Measurements from ENCODE around the gene IL15RA.
"Not testable (repeated sequence)": the region's sequence is repeated elsewhere in the genome, so short reads cannot be mapped to it uniquely, and the experiment has no call there.

IL15RA gene

DNA sequence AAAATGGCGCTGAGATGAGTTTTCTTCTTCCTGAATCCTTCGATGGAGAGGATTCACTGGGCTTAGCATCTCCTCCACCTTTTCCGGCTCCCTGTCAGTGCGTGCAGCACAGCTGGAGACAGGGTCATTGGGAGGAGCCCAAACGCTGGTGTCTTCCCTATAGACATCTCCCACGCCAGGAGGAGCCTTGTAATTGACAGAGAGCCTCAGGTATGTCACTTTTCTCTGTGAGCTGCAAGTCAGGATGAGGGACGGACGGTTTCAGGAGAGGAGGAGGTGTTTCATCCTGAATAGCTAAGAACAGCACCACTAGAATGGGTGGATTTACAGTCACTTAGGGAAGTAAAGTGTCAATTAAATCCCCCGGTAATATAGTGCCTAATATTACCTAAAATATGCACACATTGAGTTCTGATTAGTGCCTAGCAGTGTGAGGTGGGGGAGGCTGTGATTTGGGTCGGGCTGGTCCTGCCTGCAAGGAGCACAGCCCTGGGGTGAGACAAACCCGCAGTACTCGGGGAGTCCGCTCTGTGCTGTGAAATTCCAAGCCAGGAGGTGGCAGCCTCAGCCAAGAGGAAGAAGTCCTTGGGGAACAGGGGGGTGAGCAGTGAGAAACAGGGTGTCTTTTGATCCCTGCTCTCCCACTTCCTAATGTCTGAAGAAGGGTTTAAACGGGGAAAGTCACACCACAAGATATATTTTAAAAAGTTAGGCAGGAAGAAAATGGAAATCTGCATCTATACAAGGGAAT lies 28.2 kb downstream of the IL15RA start:
- no peak for DNase-seq (ENCODE audit: low read depth)

DNA sequence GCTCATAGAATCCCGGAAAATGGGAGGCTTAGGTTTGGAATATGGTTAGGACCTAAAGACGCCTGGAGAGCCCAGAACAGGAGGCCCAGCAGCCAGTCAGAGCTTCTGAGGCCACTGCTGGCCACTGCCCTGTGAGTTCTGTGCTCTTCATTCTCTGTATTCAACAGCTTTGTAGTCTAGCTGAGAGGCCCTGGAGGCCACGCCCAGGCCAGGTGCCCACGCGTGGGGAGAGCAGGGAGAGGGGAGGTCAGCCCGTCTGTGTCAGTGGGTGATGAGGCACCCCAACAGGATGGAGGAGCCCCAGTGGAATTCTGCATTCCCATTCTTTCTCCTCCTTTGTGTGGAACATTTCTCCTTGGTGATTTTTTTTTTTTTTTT lies 29.1 kb downstream of the IL15RA start:
- DNase-seq (ENCODE audit: low read depth): no peak

DNA sequence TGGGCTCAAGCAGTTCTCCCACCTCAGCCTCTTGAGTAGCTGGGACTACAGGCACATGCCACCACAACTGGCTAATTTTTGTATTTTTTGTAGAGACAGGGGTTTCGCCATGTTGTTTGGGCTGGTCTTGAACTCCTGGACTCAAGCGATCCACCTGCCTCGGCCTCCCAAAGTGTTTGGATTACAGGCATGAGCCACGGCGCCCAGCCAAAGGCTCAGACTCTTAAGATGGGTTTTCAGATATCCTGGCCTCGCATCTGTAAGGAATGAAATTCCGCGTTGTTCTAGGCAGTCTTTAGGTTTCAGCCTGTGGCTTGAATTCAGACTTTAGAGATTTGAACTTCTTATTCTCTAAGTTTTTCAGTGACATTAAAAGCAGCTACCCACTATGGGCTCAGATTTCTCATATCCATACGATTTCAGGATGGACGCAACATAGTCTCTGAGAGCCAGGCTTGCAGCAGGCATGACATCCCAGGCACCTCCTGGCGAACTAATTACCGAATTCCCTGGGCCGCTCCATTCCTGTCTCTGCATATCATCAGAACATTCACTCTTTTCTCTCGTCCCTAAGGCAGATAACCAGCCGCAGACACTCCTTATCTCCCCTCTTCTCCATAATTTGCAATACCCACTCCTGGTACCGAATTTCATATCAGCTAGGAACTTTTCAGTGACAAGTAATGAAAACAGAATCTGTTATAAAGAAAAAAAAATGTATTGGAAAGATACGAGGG lies 29.7 kb downstream of the IL15RA start:
- DNase-seq (ENCODE audit: low read depth): no peak

DNA sequence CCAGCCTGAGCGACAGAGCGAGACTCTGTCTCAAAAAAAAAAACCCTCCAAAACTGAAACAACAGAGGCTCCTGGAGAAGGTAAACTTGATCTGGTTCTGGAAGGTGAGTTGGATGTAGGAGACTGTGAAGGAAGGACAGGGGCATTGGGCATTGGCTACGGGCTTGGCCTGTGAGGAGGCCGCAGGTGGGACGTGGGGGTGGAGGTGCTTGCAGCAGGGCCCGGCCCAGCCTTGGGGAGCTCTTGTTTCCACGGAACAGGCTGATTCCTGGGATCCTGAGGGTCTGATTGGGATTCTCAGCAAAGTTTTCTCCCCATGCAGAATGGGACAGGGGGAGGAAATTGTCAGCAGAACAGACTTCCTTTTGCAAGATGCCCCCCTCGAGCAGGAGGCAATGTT lies 30.6 kb downstream of the IL15RA start:
- no peak for DNase-seq (ENCODE audit: low read depth)

DNA sequence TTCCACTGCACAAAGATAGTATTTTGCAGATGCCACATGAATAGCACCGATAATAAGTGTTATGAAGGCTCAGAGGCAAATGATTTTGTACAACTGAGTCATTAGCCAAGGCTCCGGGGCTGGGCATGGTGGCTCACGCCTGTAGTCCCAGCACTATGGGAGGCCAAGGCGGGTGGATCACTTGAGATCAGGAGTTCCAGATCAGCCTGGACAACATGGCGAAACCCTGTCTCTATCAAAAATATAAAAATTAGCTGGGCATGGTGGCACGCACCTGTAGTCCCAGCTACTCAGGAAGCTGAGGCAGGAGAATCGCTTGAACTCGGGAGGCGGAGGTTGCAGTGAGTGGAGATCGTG lies 30.9 kb downstream of the IL15RA start:
- not testable (repeated sequence) for DNase-seq (ENCODE audit: low read depth)

DNA sequence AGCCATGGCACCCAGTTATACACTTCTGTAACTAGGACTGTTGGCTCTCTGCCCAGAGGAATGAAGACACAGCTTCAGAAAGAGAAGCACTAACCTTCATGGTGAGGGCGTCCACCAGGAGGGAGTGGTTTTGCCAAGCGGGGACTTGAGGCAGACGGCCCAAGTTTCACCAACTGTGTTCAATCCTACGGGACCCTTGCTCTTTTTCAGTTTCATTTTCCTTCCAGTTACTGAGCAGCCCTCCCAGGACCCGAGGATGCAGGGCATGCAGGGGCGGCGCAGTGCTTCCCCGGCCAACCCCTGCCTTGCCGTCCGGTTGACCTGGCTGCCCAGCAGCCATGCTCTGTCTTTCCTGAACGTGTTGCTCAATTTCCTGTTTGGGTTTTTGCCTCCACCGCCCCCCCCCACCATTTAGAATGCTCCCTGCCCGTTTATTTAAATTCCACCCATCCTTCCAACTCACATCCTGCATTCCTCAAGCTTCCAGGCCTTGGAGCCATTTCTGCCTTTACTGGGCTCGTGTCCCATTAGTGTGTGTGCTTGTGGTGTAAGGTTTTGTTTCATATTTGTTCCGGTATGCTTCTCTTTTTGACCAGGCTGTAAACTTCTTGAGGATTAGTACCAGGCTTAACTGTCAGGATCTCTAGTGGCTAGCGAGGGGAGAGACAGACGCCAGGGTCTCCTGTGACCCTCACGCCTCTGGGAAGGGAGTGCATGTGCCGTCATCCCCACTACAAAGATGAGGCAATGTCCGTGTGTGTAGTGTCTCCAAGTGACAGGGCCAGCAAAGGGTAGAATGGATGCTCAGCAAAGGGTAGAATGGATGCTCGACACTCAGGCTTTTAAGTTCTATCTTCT lies 31.6 kb downstream of the IL15RA start:
- DNase-seq (ENCODE audit: low read depth): peak; percentile 98

DNA sequence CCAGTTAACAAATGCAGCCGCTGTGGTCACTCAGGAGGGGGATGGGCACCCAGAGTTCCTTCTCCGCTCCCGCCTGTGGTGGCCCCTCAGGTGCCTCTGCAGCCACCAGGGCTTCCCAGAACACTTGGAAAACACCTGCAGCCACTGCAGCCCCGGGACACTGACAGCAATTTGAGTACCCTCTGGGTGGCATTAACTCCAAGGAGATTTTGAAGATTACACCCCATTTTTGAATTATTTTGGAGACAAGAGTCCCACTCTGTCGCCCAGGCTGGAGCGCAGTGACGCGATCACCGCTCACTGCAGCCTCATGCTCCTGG lies 32.2 kb downstream of the IL15RA start:
- DNase-seq (ENCODE audit: low read depth): no peak

DNA sequence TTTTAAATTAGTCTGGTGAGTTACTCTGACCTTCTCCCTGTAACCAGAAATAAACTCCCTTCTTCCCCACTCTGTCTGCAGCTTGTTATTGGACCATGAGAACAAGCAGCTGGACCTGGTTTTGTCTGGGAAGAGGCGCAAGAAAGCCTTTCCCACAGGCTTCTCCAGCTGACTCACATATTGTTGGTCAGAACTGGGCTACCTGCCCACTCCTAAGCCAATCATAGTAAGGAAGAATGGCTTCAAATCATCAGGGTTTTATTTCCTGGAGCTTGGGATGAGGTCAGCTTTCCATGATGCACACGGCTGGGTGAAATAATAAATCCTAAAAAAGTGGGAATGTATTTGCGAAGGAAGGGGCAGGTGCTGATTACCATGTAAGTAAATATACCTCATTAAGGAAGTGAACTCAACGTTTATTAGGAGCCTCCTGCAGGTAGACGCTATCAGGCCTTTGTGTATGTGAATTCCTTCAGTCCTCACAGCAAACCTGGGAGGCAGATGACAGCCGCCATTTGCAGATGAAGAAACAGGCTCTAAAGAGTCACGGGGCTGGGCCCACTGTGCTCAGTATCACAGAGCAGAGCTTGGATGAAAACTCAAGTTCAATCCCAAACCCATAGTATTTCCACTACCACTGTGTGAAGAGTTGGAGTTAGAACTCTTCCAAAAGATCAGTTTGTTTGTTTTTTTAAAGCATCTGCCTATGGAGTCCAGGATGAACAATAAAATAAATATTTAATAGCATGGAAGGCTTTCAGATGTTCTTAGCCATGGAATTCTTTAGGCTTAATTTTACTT lies 32.8 kb downstream of the IL15RA start:
- peak; percentile 99 for DNase-seq (ENCODE audit: low read depth)

DNA sequence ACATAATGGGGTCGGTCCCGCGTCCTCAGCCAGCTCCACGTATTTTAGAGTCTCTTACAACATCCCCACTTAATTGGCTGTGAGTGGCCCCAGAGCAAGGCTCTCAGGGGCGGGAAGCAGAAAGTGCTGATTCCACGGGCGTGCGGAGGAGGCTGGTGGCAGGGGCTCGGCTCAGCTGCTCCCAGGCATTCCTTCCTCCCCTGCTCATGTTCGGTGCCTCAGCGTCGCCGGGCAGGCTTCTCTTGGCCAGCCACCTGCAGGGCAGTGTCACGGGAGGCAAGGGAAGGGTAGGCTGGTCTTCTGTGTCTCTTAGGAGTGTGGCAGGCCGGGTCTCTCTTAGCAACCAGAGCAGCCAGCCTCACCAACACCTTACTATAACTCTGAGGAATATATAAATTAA lies 33.8 kb downstream of the IL15RA start:
- peak; percentile 30 for DNase-seq (ENCODE audit: low read depth)

DNA sequence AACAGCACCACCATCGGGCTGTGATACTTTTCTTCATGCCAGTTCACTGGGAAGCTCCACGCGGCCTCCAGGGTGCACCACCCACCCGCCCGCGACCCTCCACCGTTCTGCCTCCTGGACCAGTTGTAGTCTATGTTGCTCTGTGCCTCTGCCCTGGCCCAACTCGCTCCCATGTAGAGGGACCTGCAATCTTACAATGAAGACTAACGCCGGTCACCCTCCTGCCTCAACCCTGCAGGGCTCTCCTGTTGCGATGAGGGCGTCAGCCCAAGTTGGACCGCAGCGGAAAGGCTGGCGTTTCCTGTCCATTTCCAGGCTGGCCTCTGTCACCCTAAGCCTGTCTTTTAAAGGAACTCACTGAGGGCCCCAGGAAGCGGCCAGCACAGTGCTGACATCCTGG lies 34.9 kb downstream of the IL15RA start:
- no peak for DNase-seq (ENCODE audit: low read depth)

DNA sequence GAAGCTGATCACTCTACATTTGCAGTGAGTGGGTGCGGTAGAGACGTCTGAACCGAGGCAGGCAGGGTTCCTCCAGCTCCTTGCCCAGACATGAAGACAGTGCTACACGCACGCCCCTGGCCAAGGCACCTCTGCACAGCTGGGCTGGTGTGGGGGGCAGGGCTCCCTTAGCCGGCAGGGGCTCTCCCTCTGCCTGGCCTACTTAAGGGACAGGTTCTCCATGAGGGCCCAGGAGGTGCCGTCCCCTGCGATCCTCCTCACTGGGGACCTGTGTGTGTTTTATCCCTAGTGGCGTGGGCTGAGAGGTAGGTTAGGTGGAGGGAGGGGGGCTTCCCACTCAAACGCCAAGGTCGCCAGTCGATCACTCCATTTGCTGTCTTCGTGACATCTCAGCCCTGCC lies 35.3 kb downstream of the IL15RA start:
- DNase-seq (ENCODE audit: low read depth): no peak

DNA sequence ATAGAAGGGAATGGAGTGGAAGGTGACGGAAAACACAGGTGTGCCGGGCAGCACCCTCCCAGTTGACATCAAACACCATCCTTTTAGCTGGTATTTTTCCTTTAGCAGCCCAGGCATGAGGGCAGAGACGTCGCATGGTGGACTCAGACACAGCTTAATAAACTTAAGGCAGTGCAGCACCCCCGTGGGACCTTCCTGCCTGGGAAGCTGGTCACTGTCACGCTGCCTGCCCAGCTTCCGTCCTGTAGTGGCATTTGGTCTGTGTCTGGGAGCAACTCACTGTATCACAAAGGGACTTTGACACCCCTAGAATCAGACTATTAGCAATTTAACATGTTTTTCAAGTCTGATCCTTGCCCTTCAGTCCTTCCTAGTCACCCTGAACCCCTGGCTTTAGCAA lies 35.8 kb downstream of the IL15RA start:
- DNase-seq (ENCODE audit: low read depth): no peak

DNA sequence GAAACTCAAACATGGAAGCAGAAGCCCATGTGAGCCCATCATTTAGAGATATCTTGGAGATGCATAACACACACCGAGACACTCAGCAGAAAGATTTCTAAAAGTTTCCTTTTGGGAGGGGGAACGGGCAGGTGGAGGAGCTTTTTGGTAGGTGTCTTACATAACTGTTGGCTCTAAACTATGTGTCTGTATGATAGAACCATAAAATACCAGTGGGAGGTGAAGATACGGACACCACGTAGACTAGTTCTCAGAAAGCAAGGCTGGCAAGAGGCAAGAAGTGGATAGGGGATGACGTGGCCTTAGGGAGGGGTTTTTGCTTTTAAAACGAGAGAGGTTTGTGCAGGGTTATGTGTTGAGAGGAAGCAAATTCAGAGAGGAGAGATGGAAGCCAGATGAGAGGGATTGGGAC lies 36.5 kb downstream of the IL15RA start:
- DNase-seq (ENCODE audit: low read depth): no peak

DNA sequence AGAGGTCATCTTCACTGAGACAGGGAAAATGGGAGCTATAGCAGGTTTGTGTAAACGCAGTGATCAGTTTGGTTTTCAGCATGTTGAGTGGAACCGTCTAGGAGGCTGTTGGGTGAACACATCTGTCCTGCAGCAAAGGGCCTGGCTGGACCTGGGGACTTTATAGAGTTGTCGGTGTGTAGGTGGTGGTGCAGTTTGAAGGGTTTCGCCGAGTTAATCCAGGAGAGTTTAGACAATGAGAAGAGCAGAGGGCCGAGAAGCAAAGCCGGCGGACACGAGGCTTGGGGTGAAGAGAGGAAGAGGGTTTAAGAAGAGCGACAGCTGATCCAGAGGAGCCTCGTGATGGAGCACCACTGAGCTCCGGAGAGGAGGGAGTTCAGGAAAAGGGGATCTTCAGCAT lies 39.1 kb downstream of the IL15RA start:
- no peak for DNase-seq (ENCODE audit: low read depth)

DNA sequence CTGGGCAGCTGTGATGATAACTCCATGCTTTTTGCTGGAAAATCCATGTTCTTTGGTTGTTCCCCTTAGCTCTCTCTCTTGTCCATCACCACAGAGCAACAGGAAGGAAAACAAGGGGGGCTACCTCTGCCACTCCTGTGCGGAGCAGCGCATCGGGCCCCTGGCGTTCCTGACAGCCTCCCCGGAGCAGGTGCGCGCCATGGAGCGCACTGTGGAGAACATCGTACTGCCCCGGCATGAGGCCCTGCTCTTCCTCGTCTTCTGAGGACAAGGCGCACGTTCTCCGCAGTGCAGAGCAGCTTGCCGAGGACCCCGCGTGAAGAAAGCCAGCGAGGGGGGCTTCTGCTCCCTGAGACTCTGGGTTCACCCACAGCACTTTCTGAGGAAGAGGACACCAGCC lies 40.3 kb downstream of the IL15RA start:
- no peak for DNase-seq (ENCODE audit: low read depth)

DNA sequence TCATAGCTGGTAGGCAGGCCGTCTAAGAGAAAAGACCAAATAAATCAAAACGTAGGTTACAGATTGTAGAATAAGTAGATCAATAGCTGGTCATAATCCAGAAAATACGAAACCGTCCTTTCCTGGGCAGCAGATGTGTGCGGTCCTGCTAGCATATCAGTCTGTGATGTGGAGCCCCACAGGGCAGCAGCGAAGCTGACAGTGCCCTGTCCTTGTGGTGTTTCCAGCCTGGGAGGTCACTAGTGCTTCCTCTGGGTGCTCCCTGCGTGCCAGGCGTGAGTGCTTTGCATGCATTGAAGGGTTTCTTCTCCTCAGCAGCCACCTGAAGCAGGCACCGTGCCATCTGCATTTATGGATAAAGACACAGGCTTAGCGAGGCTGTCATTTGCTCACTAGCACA lies 41.7 kb downstream of the IL15RA start:
- no peak for DNase-seq (ENCODE audit: low read depth)

DNA sequence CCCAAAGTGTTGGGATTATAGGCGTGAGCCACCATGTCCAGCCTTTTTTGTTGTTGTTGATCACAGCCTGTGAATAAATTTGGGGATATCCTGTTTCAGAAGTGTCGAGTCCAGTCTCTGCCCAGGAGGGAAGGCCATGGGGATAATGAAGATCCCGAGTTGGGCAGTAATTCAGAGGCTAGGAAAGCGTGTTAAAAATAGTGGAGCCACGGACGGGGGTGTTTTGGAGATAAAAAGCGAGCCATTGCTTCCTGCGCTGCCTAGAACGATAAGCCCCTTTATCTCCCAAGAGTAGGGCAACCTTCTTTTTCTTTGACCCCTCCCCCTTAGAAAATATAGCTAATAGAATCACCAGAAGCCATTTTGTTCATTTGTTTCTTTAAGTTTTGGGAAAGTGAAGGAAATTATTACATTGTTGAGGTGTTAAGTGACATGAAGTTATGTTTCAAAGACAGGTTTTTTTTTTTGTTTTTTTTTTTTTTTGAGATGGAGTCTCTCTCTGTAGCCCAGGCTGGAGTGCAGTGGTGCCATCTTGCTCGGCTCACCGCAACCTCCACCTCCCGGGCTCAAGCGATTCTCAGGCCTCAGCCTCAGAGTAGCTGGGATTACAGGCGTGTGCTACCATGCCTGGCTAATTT lies 43.3 kb downstream of the IL15RA start:
- DNase-seq (ENCODE audit: low read depth): no peak

DNA sequence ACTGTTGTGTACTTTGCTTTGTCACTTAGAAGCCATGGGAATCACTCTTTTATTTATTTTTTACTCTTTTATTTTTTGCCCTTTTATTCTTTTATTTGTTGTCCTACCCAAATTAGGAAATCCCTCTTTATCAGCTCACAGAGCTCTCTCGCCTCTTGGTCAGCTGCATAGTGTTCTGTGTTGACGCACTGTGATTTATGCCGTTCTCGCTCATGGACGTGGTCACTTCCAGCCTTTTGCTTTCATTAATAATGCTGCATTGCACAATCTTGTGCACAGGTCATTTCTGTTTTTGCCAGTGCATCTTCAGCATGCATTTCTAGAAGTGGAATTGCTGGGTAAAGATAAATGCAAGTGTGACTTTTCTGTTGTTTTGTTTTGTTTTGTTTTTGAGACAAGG lies 45.0 kb downstream of the IL15RA start:
- no peak for DNase-seq (ENCODE audit: low read depth)

DNA sequence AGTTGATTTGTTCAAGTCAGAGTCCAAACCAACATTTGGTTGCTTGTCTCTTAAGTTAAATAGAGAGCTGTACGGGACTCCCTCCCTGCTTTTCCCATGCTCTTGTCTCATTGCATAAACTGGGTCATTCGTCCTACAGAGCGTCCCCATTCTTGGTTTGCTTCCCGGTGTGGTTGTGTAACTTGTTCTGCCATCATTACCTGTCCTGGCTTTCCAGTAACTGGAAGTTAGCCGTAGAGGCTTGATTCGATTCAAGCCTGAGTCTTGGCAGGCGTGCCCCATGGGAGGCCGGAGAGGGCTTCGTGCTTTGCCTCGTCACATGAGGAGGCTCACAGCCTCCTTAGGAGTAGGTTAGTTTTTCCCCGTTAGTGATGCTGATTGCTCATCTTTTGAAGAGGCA lies 47.1 kb downstream of the IL15RA start:
- no peak for DNase-seq (ENCODE audit: low read depth)

DNA sequence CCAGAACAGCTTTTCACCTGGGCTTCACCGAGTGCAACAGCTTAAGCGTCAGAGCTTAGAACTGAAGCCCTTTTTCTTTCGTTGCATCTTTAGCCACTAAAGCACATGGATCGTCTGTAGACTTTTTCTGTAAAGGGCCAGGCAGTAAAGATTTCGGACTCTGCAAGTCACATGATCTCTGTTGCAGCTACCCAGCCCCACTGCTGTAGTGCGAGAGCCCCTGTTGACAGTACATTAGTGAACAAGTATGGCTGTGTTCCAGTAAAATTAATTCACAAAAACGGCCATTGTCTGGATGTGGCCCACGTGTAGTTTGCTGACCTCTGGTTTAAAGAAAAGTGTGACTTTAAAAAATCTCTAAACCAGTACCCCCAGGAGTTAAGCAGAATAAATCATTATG lies 47.9 kb downstream of the IL15RA start:
- DNase-seq (ENCODE audit: low read depth): no peak

DNA sequence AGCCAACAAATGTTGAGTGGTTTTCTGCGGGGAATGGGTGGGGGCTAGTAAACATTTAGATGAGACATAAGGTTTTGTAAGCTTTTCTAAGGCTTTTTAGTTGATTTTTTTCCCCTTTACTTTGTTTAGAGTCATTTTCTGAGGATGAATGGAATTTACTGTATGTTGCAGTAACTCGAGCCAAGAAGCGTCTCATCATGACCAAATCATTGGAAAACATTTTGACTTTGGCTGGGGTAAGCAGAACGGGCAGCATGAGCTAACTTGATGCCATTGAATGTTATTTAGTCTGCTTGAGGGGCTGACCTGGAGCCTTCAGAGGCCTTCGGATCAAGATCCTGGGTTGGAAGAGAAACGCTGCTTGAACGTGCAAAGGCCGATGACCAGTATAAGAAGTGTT lies 50.0 kb downstream of the IL15RA start:
- peak; percentile 77 for DNase-seq (ENCODE audit: low read depth)

DNA sequence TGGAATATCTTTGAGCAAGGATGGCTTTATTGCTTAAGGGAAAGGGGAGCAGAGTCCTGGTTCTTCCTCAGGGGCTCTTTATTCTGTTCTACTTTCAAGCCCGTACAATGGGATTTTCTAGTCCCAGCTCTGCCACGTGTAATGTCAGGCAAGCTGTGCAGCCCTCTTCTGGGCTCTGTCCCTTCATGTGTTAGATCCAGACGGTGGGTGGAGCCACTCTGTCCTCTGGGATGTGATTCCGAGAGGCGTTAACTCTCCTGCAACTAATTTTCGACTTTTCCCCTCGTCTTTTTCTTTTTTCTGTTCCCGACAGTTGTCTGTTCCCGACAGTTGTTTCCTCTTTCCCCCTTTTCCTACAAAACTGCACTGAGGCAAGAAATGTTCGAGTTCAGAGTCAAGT lies 52.5 kb downstream of the IL15RA start:
- no peak for DNase-seq (ENCODE audit: low read depth)

All from GM04503 (cell line).